GM19043 (cell line): ENCODE results near the gene HDAC4.
"Not testable (repeated sequence)": the region's sequence is repeated elsewhere in the genome, so short reads cannot be mapped to it uniquely, and the experiment has no call there.

Source experiments
- ATAC-seq: cut with Tn5 transposase; IDR thresholded peaks from one replicate; pipeline ENCODE4 v1.9.1; 2021; ENCODE audit warnings: low read depth; ENCODE audit not compliant: unreplicated experiment

The HDAC4 gene

GRCh38 chr2:239181074-239181902 is 219.5 kb downstream of the HDAC4 start:
- no peak for ATAC-seq

- ATAC-seq = no peak
Observed at GRCh38 chr2:239180526-239181073, 220.2 kb downstream of the HDAC4 start.

GRCh38 chr2:239179851-239180371 is 220.9 kb downstream of the HDAC4 start:
- no peak for ATAC-seq

- ATAC-seq = no peak
Observed at GRCh38 chr2:239178954-239179353, 221.9 kb downstream of the HDAC4 start.

GRCh38 chr2:239178484-239178883 is 222.3 kb downstream of the HDAC4 start:
- ATAC-seq = no peak

GRCh38 chr2:239177908-239178307 is 222.9 kb downstream of the HDAC4 start:
- no peak for ATAC-seq

- no peak for ATAC-seq
Observed at GRCh38 chr2:239177325-239177724, 223.5 kb downstream of the HDAC4 start.

GRCh38 chr2:239176138-239176803 is 224.5 kb downstream of the HDAC4 start:
- not testable (repeated sequence) for ATAC-seq

GRCh38 chr2:239175181-239175580 is 225.6 kb downstream of the HDAC4 start:
- no peak for ATAC-seq

GRCh38 chr2:239173301-239173700 is 227.5 kb downstream of the HDAC4 start:
- ATAC-seq = no peak

- no peak for ATAC-seq
Observed at GRCh38 chr2:239171643-239172042, 229.2 kb downstream of the HDAC4 start.

- no peak for ATAC-seq
Observed at GRCh38 chr2:239169311-239170048, 231.3 kb downstream of the HDAC4 start.

- ATAC-seq = no peak
Observed at GRCh38 chr2:239168575-239168974, 232.2 kb downstream of the HDAC4 start.

- ATAC-seq = no peak
Observed at GRCh38 chr2:239167766-239168444, 232.9 kb downstream of the HDAC4 start.

GRCh38 chr2:239167011-239167673 is 233.7 kb downstream of the HDAC4 start:
- no peak for ATAC-seq

- no peak for ATAC-seq
Observed at GRCh38 chr2:239166201-239166834, 234.5 kb downstream of the HDAC4 start.

- no peak for ATAC-seq
Observed at GRCh38 chr2:239165206-239165831, 235.5 kb downstream of the HDAC4 start.

GRCh38 chr2:239164335-239164871 is 236.4 kb downstream of the HDAC4 start:
- no peak for ATAC-seq
